SJCRH30 (cell line): ENCODE measurements around the gene SF3A2. TPM values are rescaled to one million over a fixed set of nuclear protein-coding genes. Genes with fewer than 3 reads are reported as not detected.
"Not testable (repeated sequence)": the region's sequence is repeated elsewhere in the genome, so short reads cannot be mapped to it uniquely, and the experiment has no call there.

Experiments used
- DNase-seq, 2 experiments: peaks; one replicate each; pipeline ENCODE4 v3.0.0-alpha.2; 2015 to 2020
- H3K27ac ChIP-seq: fragments of 250-450 bp; sonication (Bioruptor Pico); 2 replicates; pipeline ENCODE4 v1.5.1; 2020; ENCODE audit warnings: mild to moderate bottlenecking, moderate library complexity
- H3K27me3 ChIP-seq: fragments of 250-450 bp; sonication (Bioruptor Pico); 2 replicates; pipeline ENCODE4 v1.5.1; 2020; ENCODE audit warnings: mild to moderate bottlenecking, moderate library complexity
- H3K36me3 ChIP-seq: fragments of 250-450 bp; sonication (Bioruptor Pico); 2 replicates; pipeline ENCODE4 v1.5.1; 2020; ENCODE audit warnings: mild to moderate bottlenecking, moderate library complexity
- H3K4me1 ChIP-seq: fragments of 250-450 bp; sonication (Bioruptor Pico); 2 replicates; pipeline ENCODE4 v1.5.1; 2020; ENCODE audit warnings: mild to moderate bottlenecking, moderate library complexity
- H3K4me3 ChIP-seq: fragments of 250-450 bp; sonication (Bioruptor Pico); 2 replicates; pipeline ENCODE4 v1.5.1; 2020; ENCODE audit warnings: mild to moderate bottlenecking, moderate library complexity
- H3K9me3 ChIP-seq: fragments of 250-450 bp; sonication (Bioruptor Pico); replicated peaks from 2 replicates; pipeline ENCODE4 v1.5.1; 2020; ENCODE audit warnings: mild to moderate bottlenecking, moderate library complexity
- total RNA-seq: library from RNA; depleted of rRNA; stranded (reverse); fragments of >200 nt; shearing (Covaris generic); gene quantifications from 2 replicates; pipeline ENCODE4 v1.2.3, GENCODE V29; 2014

Gene SF3A2
- total RNA-seq, 1 experiment from 2014 or later, result 49.1 TPM

- Histone ChIP-seq H3K27ac (no peak overlapping the region), H3K9me3 (no peaks in the 10 kb centered on the region), H3K4me1 (no peaks in the 10 kb centered on the region), H3K27me3 (no peaks in the 10 kb centered on the region), H3K36me3 (peaks cover 13% of the 10 kb centered on the region), H3K4me3 (no peak overlapping the region)
- DNase-seq, result no peak
These were observed 37.4 kb upstream of the SF3A2 start for GRCh38 chr19:2199215-2199614.

GRCh38 chr19:2199861-2200623 lies 36.6 kb upstream of the SF3A2 start:
- no peaks in the 10 kb centered on the region for H3K27me3 ChIP-seq
- H3K36me3 ChIP-seq, result peaks cover 8% of the 10 kb centered on the region
- no peak overlapping the region for H3K4me3 ChIP-seq
- H3K27ac ChIP-seq, result no peak overlapping the region
- DNase-seq, result no peak
- no peaks in the 10 kb centered on the region for H3K9me3 ChIP-seq
- H3K4me1 ChIP-seq, result no peaks in the 10 kb centered on the region

DNA sequence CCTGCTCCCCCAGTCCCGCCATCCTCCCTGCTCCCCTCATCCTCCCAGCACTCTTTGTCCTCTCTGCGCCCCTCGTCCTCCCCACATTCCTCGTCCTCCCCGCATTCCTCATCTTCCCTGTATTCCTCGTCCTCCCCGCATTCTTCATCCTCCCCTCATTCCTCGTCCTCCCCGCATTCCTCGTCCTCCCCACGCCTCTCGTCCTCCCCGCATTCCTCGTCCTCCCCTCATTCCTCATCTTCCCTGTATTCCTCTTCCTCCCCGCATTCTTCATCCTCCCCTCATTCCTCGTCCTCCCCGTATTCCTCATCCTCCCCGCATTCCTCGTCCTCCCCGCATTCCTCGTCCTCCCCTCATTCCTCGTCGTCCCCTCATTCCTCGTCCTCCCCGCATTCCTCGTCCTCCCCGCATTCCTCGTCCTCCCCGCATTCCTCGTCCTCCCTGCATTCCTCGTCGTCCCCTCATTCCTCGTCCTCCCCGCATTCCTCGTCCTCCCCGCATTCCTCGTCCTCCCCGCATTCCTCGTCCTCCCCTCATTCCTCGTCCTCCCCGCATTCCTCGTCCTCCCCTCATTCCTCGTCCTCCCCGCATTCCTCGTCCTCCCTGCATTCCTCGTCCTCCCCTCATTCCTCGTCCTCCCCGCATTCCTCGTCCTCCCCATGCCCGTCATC lies 35.9 kb upstream of the SF3A2 start:
- H3K36me3 ChIP-seq, DNase-seq, H3K4me3 ChIP-seq, H3K4me1 ChIP-seq, H3K9me3 ChIP-seq, H3K27me3 ChIP-seq, H3K27ac ChIP-seq: not testable (repeated sequence)

DNA sequence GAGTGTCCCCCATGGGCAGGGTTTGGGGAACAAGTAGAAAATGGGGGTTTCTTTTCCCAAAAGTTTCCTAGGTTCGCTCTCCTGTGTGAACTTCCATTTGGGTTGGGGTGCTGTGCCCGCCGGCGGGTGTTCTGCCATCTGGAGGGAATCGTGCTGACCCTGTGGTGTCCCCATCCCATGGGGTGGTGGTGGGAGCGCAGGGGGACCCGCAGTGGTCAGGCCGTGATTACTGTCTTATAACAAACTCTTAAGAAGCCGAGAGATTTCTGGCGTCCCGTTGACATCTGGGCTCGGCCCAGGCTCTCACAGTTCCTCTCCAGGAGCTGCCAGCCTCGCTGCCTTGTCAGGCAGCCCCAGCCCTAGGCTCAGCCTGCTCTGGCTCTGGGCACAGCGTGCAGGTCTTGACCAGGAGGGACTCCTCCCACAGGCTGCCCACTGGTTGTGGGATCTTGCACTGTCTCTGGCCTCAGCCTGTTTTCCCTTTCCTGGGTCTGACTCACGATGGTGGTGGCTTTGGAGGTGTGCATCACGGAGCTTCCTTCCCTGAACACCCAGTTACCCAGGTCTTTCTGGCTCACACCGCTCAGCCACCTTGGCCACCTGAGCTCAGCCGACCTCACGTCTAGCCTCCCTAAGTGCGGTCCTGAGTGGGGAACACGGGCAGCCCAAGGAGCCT lies 35.0 kb upstream of the SF3A2 start:
- Histone ChIP-seq H3K9me3 (no peaks in the 10 kb centered on the region), H3K27ac (no peak overlapping the region), H3K36me3 (no peaks in the 10 kb centered on the region; the same call in 1 of the 2 replicates), H3K4me1 (no peaks in the 10 kb centered on the region), H3K27me3 (no peaks in the 10 kb centered on the region), H3K4me3 (no peak overlapping the region)
- DNase-seq, result no peak

DNA sequence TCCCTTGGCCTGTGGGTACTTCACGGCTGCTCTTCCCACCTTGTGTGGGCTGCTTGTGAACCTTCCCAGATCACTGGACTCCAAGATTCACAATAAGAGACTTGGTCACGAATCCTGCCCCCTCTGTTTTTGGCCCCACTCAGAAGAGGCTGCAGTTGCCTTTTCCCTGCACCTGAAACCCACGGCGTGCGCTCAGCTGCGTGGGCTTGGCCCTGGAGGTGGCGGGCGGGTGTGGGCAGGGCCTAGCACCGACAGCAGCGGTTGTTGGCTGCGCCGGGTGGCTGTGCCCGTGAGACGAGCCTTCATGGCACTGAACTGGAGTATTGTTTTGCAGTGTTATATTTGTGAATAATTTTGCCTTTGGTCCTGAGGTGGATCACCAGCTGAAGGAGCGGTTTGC lies 34.3 kb upstream of the SF3A2 start:
- Histone ChIP-seq H3K4me1 (no peaks in the 10 kb centered on the region), H3K36me3 (no peaks in the 10 kb centered on the region; the same call in 1 of the 2 replicates)

GRCh38 chr19:2207008-2207407 lies 29.6 kb upstream of the SF3A2 start:
- Histone ChIP-seq H3K27me3 (no peaks in the 10 kb centered on the region), H3K4me3 (no peak overlapping the region), H3K27ac (no peak overlapping the region), H3K36me3 (peaks cover 23% of the 10 kb centered on the region), H3K9me3 (no peaks in the 10 kb centered on the region), H3K4me1 (peaks cover 8% of the 10 kb centered on the region)
- DNase-seq, result no peak

More for the DNA sequence above, 34.3 kb upstream of the SF3A2 start:
- no peak for DNase-seq
- Histone ChIP-seq H3K4me3 (no peak overlapping the region), H3K9me3 (no peaks in the 10 kb centered on the region), H3K27me3 (no peaks in the 10 kb centered on the region), H3K27ac (no peak overlapping the region)

DNA sequence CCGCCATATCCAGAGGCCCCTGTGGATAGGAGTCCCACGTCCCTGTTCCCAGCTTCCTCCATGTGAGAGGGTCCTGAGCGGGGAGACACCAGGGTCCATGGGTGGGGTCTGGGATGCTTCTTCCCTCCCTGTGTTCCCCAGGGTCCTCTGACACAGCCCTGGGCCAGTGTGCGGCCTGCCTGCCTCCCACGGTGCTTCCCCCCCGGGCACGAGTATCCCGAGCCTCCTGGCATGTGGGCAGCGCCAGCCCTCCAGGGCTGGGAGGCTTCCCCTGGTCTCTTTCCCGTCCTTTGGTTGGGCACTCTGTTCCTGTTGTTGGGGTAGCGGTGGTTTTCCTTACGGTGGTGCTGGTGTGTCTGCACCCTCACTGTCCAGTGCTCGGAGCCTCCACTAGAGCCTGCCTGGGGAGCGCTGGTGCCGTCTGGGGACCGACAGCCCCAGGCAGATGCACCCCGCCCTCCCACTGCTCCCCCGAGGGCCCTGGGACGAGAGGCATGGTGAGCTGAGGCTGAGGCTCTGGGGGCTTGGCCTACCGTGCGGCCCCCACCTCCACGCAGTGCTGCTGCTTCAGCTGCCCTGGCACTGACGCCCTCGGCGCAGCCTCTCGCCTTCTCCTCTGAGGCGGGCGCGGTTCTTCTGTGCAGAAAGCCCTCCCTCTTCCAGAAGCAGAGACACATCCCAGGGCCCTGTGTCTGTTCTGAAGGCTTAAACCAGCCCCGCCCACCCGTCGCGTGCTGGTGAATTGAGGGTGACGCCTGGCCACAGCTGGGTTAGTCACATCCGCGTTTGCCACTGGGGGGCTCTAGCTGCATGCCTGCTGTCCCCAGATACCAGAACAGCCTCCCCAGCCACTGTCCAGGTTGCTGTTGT lies 28.4 kb upstream of the SF3A2 start:
- Histone ChIP-seq H3K27ac (no peak overlapping the region), H3K4me3 (no peak overlapping the region), H3K36me3 (peaks cover 28% of the 10 kb centered on the region), H3K9me3 (no peaks in the 10 kb centered on the region), H3K27me3 (no peaks in the 10 kb centered on the region), H3K4me1 (peaks cover 14% of the 10 kb centered on the region)
- DNase-seq, result peak; percentile 90 to 91

- no peaks in the 10 kb centered on the region for H3K9me3 ChIP-seq
- H3K4me3 ChIP-seq, result no peak overlapping the region
- peaks cover 19% of the 10 kb centered on the region for H3K4me1 ChIP-seq
- H3K36me3 ChIP-seq, result peaks cover 28% of the 10 kb centered on the region
- H3K27ac ChIP-seq, result no peak overlapping the region
- DNase-seq, result no peak
- no peaks in the 10 kb centered on the region for H3K27me3 ChIP-seq
These were observed 27.6 kb upstream of the SF3A2 start for GRCh38 chr19:2208975-2209374.

DNA sequence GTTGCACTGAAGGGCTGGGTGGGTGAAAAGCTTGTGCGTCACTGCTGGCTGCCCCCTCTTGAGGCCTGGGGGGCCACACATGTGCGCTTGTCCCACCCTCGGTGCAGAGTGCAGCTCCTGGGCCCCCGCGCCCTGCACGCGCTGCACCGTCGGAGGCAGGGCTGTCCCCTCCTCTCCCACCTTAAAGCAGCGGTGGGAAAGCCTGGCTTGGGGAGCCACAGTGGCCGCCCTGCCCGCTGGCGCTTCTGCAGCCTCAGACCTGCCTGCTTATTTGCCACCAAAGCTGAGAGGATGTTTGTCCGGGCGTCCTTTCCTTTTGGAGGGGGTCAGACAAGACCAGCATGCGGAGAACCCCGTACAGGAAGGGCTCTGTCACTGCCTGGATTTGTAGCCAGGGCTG lies 27.2 kb upstream of the SF3A2 start:
- no peak for DNase-seq
- Histone ChIP-seq H3K4me1 (peaks cover 23% of the 10 kb centered on the region), H3K36me3 (peaks cover 29% of the 10 kb centered on the region)

DNA sequence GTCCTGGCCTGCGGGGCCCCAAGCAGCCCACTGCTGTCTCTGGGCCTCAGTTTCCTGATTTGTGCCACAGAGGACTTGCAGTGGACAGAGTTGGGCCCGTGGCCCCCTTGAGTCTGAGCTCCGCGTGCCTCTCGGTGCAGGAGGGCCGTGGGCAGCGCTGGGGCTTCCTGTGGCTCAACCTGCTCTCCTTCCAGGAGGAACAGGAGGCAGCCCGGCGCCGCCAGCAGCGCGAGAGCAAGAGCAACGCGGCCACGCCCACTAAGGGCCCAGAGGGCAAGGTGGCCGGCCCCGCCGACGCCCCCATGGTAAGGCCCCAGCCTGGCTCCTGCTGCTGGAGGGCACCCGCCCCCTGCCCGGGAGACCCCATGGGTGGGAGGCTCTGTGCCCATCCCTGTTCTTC lies 26.4 kb upstream of the SF3A2 start:
- Histone ChIP-seq H3K4me3 (no peak overlapping the region), H3K27ac (no peak overlapping the region), H3K4me1 (peaks cover 31% of the 10 kb centered on the region), H3K36me3 (peaks cover 37% of the 10 kb centered on the region), H3K9me3 (no peaks in the 10 kb centered on the region), H3K27me3 (no peaks in the 10 kb centered on the region)
- DNase-seq, result no peak

More for the DNA sequence above, 27.2 kb upstream of the SF3A2 start:
- Histone ChIP-seq H3K9me3 (no peaks in the 10 kb centered on the region), H3K27ac (no peak overlapping the region), H3K4me3 (no peak overlapping the region), H3K27me3 (no peaks in the 10 kb centered on the region)

GRCh38 chr19:2210987-2211740 lies 25.5 kb upstream of the SF3A2 start:
- no peaks in the 10 kb centered on the region for H3K9me3 ChIP-seq
- H3K4me3 ChIP-seq, result no peak overlapping the region
- no peak for DNase-seq
- no peak overlapping the region for H3K27ac ChIP-seq
- H3K27me3 ChIP-seq, result no peaks in the 10 kb centered on the region
- peaks cover 32% of the 10 kb centered on the region for H3K4me1 ChIP-seq
- H3K36me3 ChIP-seq, result peaks cover 46% of the 10 kb centered on the region

- Histone ChIP-seq H3K27ac (peak overlapping the region; percentile 91), H3K27me3 (no peaks in the 10 kb centered on the region), H3K36me3 (peaks cover 56% of the 10 kb centered on the region), H3K4me3 (no peak overlapping the region), H3K4me1 (peaks cover 28% of the 10 kb centered on the region), H3K9me3 (no peaks in the 10 kb centered on the region)
- DNase-seq, result no peak
These were observed 23.5 kb upstream of the SF3A2 start for GRCh38 chr19:2212861-2213711.

DNA sequence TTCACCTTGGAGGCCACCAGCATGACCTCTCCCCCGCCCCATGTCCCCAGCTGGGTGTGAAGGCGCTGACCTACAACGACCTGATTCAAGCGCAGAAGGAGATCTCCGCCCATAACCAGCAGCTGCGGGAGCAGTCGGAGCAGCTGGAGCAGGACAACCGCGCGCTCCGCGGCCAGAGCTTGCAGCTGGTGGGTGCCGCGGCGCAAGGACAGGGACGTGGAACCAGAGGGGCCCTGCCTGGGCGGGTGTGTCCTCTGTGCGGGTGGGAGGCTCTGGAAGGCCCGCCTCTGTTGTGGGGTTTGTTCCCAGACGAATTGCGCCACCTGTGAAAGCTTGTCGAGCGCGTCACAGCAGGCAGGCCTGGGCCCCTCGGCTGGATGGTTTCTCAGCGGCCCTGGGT lies 22.8 kb upstream of the SF3A2 start:
- H3K27ac ChIP-seq, result peak overlapping the region; percentile 91
- peak; percentile 97 to 98 for DNase-seq
- no peaks in the 10 kb centered on the region for H3K9me3 ChIP-seq
- peaks cover 24% of the 10 kb centered on the region for H3K4me1 ChIP-seq
- peaks cover 56% of the 10 kb centered on the region for H3K36me3 ChIP-seq
- H3K4me3 ChIP-seq, result no peak overlapping the region
- no peaks in the 10 kb centered on the region for H3K27me3 ChIP-seq
